H9 (cell line): ENCODE results near the gene MAP3K21. TPM values are rescaled to one million over a fixed set of nuclear protein-coding genes. Genes with fewer than 3 reads are reported as not detected.

ENCODE experiments used
- DNase-seq: peaks from one replicate; pipeline ENCODE4 v3.0.0-alpha.2; 2017
- H2AFZ ChIP-seq: one replicate; pipeline ENCODE4 v1.6.1; 2013; ENCODE audit warnings: mild to moderate bottlenecking, low read length, control low read depth, moderate library complexity
- H2AK5ac ChIP-seq: 2 replicates; pipeline ENCODE4 v1.6.1; 2013; ENCODE audit warnings: low read length, control low read depth, mixed read lengths; ENCODE audit not compliant: insufficient read length
- H2BK120ac ChIP-seq: one replicate; pipeline ENCODE4 v1.6.1; 2013; ENCODE audit warnings: low read depth, mild to moderate bottlenecking, low read length, control low read depth, inconsistent platforms; ENCODE audit not compliant: poor library complexity, severe bottlenecking
- H2BK12ac ChIP-seq: 2 replicates; pipeline ENCODE4 v1.6.1; 2013; ENCODE audit warnings: low read length, control low read depth, mixed read lengths, low read depth; ENCODE audit not compliant: insufficient read length
- H2BK15ac ChIP-seq: 2 replicates; pipeline ENCODE4 v1.6.1; 2013; ENCODE audit warnings: low read depth, low read length, control low read depth
- H2BK20ac ChIP-seq: one replicate; pipeline ENCODE4 v1.6.1; 2013; ENCODE audit warnings: low read depth, mild to moderate bottlenecking, low read length, control low read depth, inconsistent platforms; ENCODE audit not compliant: poor library complexity, severe bottlenecking
- H2BK5ac ChIP-seq: 2 replicates; pipeline ENCODE4 v1.6.1; 2013; ENCODE audit warnings: low read length, control low read depth, mixed read lengths; ENCODE audit not compliant: insufficient read length
- H3K14ac ChIP-seq: 2 replicates; pipeline ENCODE4 v1.6.1; 2013; ENCODE audit warnings: low read length, control low read depth; ENCODE audit not compliant: insufficient read depth
- H3K18ac ChIP-seq: 2 replicates; pipeline ENCODE4 v1.6.1; 2013; ENCODE audit warnings: low read depth, mild to moderate bottlenecking, mixed read lengths, low read length, control low read depth; ENCODE audit not compliant: insufficient read length
- H3K23ac ChIP-seq: 2 replicates; pipeline ENCODE4 v1.6.1; 2013; ENCODE audit warnings: low read length, control low read depth, mixed read lengths, low read depth; ENCODE audit not compliant: insufficient read length
- H3K23me2 ChIP-seq: 2 replicates; pipeline ENCODE4 v1.6.1; 2013; ENCODE audit warnings: low read depth, mild to moderate bottlenecking, mixed read lengths, low read length, control low read depth; ENCODE audit not compliant: insufficient read length, poor library complexity, severe bottlenecking
- H3K27ac ChIP-seq: 2 replicates; pipeline ENCODE4 v1.5.1; 2013; ENCODE audit warnings: low read length, control low read depth, mixed read lengths, low read depth; ENCODE audit not compliant: insufficient read length
- H3K27me3 ChIP-seq: 2 replicates; pipeline ENCODE4 v1.6.1; 2013; ENCODE audit warnings: low read length, control low read depth, inconsistent platforms; ENCODE audit not compliant: insufficient read depth
- H3K4ac ChIP-seq: 2 replicates; pipeline ENCODE4 v1.6.1; 2013; ENCODE audit warnings: low read depth, mild to moderate bottlenecking, control low read depth, inconsistent platforms, low read length, moderate library complexity
- H3K4me1 ChIP-seq: 2 replicates; pipeline ENCODE4 v1.6.1; 2013; ENCODE audit warnings: low read length, control low read depth, inconsistent platforms; ENCODE audit not compliant: insufficient read depth
- H3K4me2 ChIP-seq: 2 replicates; pipeline ENCODE4 v1.6.1; 2013; ENCODE audit warnings: low read length, control low read depth, mixed read lengths; ENCODE audit not compliant: insufficient read length, insufficient read depth
- H3K56ac ChIP-seq: 2 replicates; pipeline ENCODE4 v1.6.1; 2013; ENCODE audit warnings: low read depth, mild to moderate bottlenecking, mixed read lengths, low read length, control low read depth; ENCODE audit not compliant: insufficient read length
- H3K79me1 ChIP-seq: 2 replicates; pipeline ENCODE4 v1.6.1; 2013; ENCODE audit warnings: low read depth, mild to moderate bottlenecking, moderate library complexity, low read length, control low read depth, inconsistent platforms; ENCODE audit not compliant: insufficient read depth, poor library complexity, severe bottlenecking
- H3K79me2 ChIP-seq: 2 replicates; pipeline ENCODE4 v1.6.1; 2013; ENCODE audit warnings: low read length, control low read depth, inconsistent platforms; ENCODE audit not compliant: insufficient read depth
- H3K9ac ChIP-seq: 2 replicates; pipeline ENCODE4 v1.6.1; 2013; ENCODE audit warnings: low read length, control low read depth, mixed read lengths; ENCODE audit not compliant: insufficient read length; ENCODE audit errors: extremely low read depth
- H3K9me3 ChIP-seq: one replicate; pipeline ENCODE4 v1.6.1; 2013; ENCODE audit warnings: low read depth, low read length, inconsistent platforms; ENCODE audit not compliant: control insufficient read depth
- H3T11ph ChIP-seq: one replicate; pipeline ENCODE4 v1.6.1; 2013; ENCODE audit warnings: mild to moderate bottlenecking, low read length, control low read depth, inconsistent platforms
- H4K20me1 ChIP-seq: one replicate; pipeline ENCODE4 v1.6.1; 2013; ENCODE audit not compliant: control insufficient read depth, insufficient read length, insufficient read depth
- H4K5ac ChIP-seq: 2 replicates; pipeline ENCODE4 v1.6.1; 2013; ENCODE audit warnings: low read depth, mild to moderate bottlenecking, mixed read lengths, low read length, control low read depth; ENCODE audit not compliant: insufficient read length
- H4K8ac ChIP-seq: replicated peaks from 2 replicates; pipeline ENCODE4 v1.6.1; 2013; ENCODE audit warnings: low read length, control low read depth, mixed read lengths, low read depth; ENCODE audit not compliant: insufficient read length
- H4K91ac ChIP-seq: 2 replicates; pipeline ENCODE4 v1.6.1; 2013; ENCODE audit warnings: low read depth, mild to moderate bottlenecking, moderate library complexity, mixed read lengths, low read length, control low read depth; ENCODE audit not compliant: insufficient read length
- H3K27ac Mint-ChIP-seq, 3 experiments: 2 replicates in 2 of 3; 3 replicates in 1 of 3; pipeline ENCODE4 v1.8.0; 2020 to 2021; ENCODE audit warnings: mixed read lengths in 3 of 3, mild to moderate bottlenecking in 1 of 3, moderate library complexity in 1 of 3
- H3K27me3 Mint-ChIP-seq: 2 replicates; pipeline ENCODE4 v1.8.0; 2021; ENCODE audit warnings: low read depth, mild to moderate bottlenecking, moderate library complexity, mixed read lengths
- H3K36me3 Mint-ChIP-seq, 3 experiments: 2 replicates in 2 of 3; 3 replicates in 1 of 3; pipeline ENCODE4 v1.8.0; 2020 to 2021; ENCODE audit warnings: low read depth in 3 of 3, mixed read lengths in 3 of 3; ENCODE audit not compliant: insufficient read depth in 1 of 3
- H3K4me1 Mint-ChIP-seq, 2 experiments: 2 replicates each; pipeline ENCODE4 v1.8.0; 2020; ENCODE audit warnings: mixed read lengths in 2 of 2
- H3K4me3 Mint-ChIP-seq, 2 experiments: 2 replicates in 1 of 2; 3 replicates in 1 of 2; pipeline ENCODE4 v1.8.0; 2020 to 2021; ENCODE audit warnings: mild to moderate bottlenecking in 2 of 2, mixed read lengths in 2 of 2, moderate library complexity in 1 of 2
- H3K9me3 Mint-ChIP-seq, 2 experiments: 2 replicates in 1 of 2; 3 replicates in 1 of 2; pipeline ENCODE4 v1.8.0; 2020; ENCODE audit warnings: mild to moderate bottlenecking in 2 of 2, mixed read lengths in 2 of 2, moderate library complexity in 1 of 2
- CTCF ChIP-seq: fragments of 200-600 bp; sonication (generic); conservative IDR thresholded peaks from 3 replicates; pipeline ENCODE4 v1.8.0; 2021; ENCODE audit warnings: antibody characterized with exemption, mild to moderate bottlenecking
- WGBS: extraction: QIAGEN DNeasy Blood & Tissue Kit; methylation state at CpG from one replicate; pipeline ENCODE4 v1.1.7; 2013; ENCODE audit warnings: missing lambda C conversion rate, low lambda C conversion rate, mixed read lengths; ENCODE audit not compliant: insufficient read length; ENCODE audit errors: extremely low coverage; 5-methylcytosine and 5-hydroxymethylcytosine counted together
- total RNA-seq: library from RNA; stranded (reverse); gene quantifications from 2 replicates; pipeline ENCODE4 v1.2.1, GENCODE V29; 2021

MAP3K21 gene
- total RNA-seq, 1 experiment from 2014 or later = 11.7 TPM

DNA sequence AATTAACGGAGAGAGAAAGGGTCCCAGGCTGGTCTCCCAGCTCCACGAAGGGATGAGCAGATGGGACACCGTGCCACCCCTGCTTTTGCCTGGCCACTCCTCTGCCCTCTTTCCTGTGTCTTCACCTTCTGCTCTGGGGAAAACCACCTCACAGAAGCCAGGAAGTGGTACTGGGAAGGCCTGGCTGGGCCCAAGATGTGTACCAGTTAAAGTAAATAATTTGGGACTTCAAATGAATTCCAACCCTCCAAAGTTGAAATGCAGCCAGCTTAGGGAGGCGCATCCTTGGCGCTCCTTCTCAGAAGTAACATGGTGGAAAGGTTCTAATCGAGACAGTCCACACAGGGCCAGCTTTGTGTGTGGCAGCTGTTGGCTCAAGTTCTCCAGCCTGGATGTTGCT is 45.7 kb downstream of the MAP3K21 start:
- H3K9me3 Mint-ChIP-seq = no peaks in the 10 kb centered on the region
- H3K27ac Mint-ChIP-seq = no peak overlapping the region
- H3K27me3 ChIP-seq = no peaks in the 10 kb centered on the region
- H2BK15ac ChIP-seq = no peak overlapping the region
- TF ChIP-seq CTCF = no peak
- no CpG with 5 or more reads among the region's 6 CpGs for WGBS
- no peaks in the 10 kb centered on the region for H3K79me1 ChIP-seq
- no peak overlapping the region for H4K8ac ChIP-seq
- H3K9me3 ChIP-seq = no peaks in the 10 kb centered on the region
- peaks cover 5% of the 10 kb centered on the region; the same call in 1 of the 2 replicates for H3K4me1 ChIP-seq
- H3K4me1 Mint-ChIP-seq = peaks cover 15 to 18% of the 10 kb centered on the region in 2 experiments
- H3K23ac ChIP-seq = no peak overlapping the region
- no peak overlapping the region for H2AK5ac ChIP-seq
- no peaks in the 10 kb centered on the region for H3K23me2 ChIP-seq
- no peak overlapping the region for H3K9ac ChIP-seq
- no peak overlapping the region for H2BK12ac ChIP-seq
- no peak overlapping the region for H4K91ac ChIP-seq
- H3K4me3 Mint-ChIP-seq = no peak overlapping the region
- no peak overlapping the region for H2BK5ac ChIP-seq
- H4K5ac ChIP-seq = no peak overlapping the region
- no peaks in the 10 kb centered on the region for H3K27me3 Mint-ChIP-seq
- no peaks in the 10 kb centered on the region for H4K20me1 ChIP-seq
- no peak overlapping the region for H2BK20ac ChIP-seq
- H3K4ac ChIP-seq = no peak overlapping the region
- no peak overlapping the region for H3K14ac ChIP-seq
- H3K4me2 ChIP-seq = no peak overlapping the region
- H3K18ac ChIP-seq = no peak overlapping the region
- DNase-seq = no peak
- no peak overlapping the region for H3K56ac ChIP-seq
- H3K79me2 ChIP-seq = no peaks in the 10 kb centered on the region
- H3K36me3 Mint-ChIP-seq = peaks cover 11 to 18% (median 17%) of the 10 kb centered on the region in 3 experiments; a peak in 6 of 7 replicates
- no peak overlapping the region for H3K27ac ChIP-seq
- H2BK120ac ChIP-seq = no peak overlapping the region
- H3T11ph ChIP-seq = no peak overlapping the region
- no peak overlapping the region for H2AFZ ChIP-seq
